ENCODE results near the gene SLC44A3.
A peak's percentile ranks its signal among the peaks of the same experiment; 100 is the strongest.

The SLC44A3 gene

GRCh38 chr1:94819945-94820746, at the start of gene SLC44A3:
SLC44A3 (plus strand) TSS chr1:94820357; CDS start chr1:94820452, 95 bp downstream.
- DNase-seq (ENCODE audit: low read depth in 3 of 3), result peak in 1 of 3 donors; percentile 19

- DNase-seq (ENCODE audit: low read depth in 3 of 3), result no peak
Observed at GRCh38 chr1:94772230-94772641, 47.9 kb upstream of the SLC44A3 start.

DNA sequence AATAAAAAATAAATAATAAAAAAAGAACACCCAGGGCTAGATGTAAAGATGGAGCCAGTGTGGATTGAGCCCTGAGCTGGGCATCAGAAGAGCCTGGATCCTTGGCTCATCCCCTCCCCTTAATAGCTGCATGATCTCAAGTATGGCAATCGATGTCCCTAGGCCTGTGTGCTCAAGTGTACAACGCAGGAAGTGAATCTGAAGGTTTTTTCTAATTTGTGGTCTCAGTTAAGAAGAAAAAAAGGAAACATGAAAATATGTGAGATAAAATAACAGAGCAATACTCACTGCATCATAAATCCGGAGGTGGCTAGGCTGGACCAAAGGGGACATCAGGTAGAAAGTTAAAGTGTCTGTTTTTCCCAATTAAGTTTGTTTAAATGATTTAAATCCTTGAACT, 47.3 kb upstream of the SLC44A3 start:
- DNase-seq (ENCODE audit: low read depth in 3 of 3), result no peak

DNA sequence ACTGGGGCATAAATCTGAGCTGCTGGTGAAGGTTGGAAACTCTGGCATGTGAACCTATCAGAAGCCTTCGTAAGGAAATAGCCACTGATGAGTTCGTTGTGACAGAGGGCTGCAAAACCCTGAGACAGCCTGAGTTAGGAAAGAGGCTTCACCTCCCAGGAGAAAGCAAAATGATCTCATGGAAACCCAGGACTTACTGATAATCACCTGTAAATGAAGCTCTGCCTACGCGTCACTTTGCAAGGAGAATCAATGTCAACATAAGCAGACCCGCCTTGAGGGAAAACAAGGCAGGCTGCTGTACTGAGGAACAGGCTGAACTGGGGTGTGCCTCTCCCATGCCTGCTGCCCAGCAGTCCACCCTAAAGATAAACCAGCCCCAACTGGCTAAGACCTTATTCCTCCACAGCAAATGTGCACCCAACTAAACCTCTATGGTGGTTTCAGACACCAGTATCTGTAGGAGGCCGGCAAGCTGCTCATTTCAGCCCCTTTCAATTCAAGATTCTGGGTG, 46.8 kb upstream of the SLC44A3 start:
- DNase-seq (ENCODE audit: low read depth in 3 of 3), result no peak

DNA sequence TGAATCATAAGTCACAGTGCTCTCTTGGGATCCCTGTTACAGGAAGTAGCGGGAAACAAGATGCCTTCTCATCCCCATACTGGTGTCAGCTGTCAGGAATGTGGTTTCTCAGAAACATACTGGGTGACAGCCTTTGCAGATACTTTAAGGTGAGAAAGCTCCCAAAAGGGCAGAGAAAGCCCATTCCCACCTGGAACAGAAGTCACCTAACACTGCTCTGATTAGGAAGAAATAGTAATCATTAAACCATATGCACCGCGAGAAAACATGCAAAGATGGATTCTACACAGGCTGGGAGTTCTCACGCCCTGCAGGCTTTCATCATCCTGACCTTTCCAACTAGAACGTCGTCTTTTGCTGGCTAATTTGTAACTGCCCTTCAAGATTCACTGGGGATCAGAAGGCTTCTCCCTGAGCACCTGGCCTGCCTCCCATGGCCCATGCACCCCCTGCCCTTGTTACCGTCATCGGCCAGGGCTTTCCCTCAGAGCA, 46.2 kb upstream of the SLC44A3 start:
- no peak for DNase-seq (ENCODE audit: low read depth in 3 of 3)

DNA sequence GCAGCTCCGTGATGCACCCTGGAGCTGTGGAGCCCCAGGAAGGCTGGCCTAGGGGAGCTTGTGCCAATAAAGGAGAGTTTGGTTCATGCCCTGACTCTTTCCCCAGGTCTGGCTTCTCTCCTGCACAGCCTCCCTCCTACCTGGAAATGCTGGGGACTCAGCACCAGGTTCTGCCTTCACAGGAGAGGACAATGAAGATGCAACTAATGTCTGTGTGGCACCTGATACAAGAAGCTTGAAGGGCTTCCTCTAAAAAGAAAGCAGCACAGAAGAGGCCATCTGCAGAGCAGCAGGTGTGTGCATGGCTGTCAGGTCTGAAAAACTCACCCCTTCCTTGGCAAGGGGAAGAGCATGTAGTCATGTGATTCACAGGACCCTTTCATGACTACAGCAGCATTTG, 43.7 kb upstream of the SLC44A3 start:
- no peak for DNase-seq (ENCODE audit: low read depth in 3 of 3)

GRCh38 chr1:94777281-94777680, 42.9 kb upstream of the SLC44A3 start:
- DNase-seq (ENCODE audit: low read depth in 3 of 3), result no peak

DNA sequence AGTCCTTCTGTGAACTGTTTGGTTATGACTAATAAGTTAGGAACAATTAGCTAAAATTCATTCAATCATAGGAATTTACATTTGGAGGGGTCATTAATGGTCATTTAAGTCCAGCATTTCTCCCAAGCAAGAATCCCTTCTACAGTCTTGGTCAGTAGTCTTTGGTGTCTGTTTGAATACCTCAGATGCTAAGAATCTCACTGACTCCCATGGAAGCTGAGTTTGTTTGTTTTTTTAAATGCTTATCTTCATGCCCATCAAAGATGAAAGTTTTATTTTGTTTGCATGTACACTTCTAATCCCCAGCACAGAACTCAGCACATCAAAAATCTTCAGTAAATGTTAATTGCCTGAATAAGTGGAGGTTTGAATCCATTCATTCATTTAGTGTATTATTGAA, 41.3 kb upstream of the SLC44A3 start:
- no peak for DNase-seq (ENCODE audit: low read depth in 3 of 3)

GRCh38 chr1:94783342-94784189, 36.6 kb upstream of the SLC44A3 start:
- no peak for DNase-seq (ENCODE audit: low read depth in 3 of 3)

GRCh38 chr1:94784190-94784515, 36.0 kb upstream of the SLC44A3 start:
- DNase-seq (ENCODE audit: low read depth in 3 of 3), result no peak

DNA sequence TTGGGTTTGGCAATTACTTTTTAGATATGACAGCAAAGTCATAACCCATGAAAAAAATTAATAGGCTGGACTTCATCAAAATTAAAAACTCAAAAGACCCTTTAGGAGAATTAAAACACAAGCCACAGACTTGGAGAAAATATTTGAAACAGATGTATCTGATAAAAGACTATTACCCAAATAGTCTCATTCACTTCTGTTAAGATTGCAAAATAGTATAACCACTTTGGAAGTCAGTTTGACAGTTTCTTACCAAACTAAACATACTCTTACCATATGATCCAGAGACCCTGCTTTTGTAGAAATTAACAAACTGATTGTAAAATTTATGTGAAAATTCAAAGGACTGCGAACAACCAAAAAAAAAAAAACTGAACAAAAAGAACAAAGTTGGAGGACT, 32.5 kb upstream of the SLC44A3 start:
- DNase-seq (ENCODE audit: low read depth in 3 of 3), result no peak

GRCh38 chr1:94790246-94790645, 29.9 kb upstream of the SLC44A3 start:
- DNase-seq (ENCODE audit: low read depth in 3 of 3), result no peak

- no peak for DNase-seq (ENCODE audit: low read depth in 3 of 3)
Observed at GRCh38 chr1:94790670-94791069, 29.5 kb upstream of the SLC44A3 start.

DNA sequence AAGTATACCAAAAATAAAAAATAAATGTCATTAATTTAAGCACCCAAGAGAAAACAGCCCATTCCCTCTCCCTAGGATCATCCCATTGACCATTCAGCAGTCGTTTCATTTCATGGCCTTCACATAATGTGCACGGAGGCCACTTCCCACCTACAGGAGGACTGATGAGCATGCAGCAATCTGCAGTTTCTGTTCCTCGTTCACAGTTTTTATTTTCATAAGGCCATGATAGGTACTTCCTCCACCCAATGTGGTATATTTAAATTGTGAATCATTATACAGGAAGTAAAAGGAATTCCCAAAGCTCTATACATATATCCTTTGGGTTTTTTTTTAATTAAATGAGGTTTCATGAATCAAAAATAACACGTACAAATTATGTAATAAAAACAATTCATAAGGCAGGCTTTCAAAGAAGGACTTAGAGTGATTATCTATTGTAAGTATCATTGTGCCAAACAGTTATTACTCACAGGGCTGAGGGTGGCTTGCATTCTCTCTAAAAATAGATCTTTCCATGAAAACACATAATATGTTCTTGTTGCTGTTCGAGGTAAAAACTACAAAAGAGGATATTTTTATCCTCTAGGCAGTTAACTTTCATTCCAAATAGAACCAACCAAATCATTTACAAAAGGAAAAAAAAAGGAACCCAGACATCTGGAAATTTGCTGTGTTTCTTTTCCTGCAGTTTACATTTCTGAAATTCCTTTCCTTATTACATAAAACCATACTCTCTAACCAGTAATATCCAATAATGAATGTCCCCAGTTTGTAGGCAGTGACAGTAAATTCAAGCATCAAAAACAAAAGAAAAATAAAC, 27.5 kb upstream of the SLC44A3 start:
- DNase-seq (ENCODE audit: low read depth in 3 of 3), result no peak

DNA sequence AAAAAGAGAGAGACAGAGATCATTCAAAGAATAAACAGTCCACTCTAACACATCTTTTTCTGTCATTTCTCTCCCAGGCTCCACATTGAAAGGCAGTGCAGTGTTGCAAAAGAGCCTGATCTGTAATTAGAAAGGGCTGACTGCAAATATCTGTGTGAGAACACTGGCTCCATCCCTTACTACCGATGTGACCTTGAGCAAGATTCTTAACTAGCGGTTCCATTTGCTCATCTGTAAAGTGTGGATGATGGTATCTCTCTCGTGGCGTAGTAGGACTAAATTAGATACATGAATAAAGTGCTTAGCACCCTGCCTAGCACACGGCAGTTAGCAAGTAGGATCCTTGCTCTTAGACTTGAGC, 26.9 kb upstream of the SLC44A3 start:
- DNase-seq (ENCODE audit: low read depth in 3 of 3), result no peak

DNA sequence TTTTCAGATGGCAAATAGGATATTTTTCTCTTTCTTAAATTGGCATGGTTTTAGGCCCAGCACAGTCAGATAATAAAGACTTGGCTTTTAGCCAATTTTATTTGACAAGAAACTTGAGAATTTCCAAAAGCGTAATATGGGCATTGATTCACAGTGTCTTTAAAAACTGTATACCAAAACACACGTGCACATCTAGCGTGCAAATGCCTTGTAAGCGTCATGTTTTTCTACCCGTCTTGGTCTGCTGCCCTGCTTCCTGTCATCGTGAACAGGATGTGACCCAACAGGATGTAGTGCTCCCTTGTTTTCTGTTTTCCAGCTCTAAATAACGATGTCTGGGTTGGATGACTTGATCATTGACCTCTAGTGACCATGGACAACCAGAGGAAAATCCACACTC, 24.7 kb upstream of the SLC44A3 start:
- no peak for DNase-seq (ENCODE audit: low read depth in 3 of 3)

GRCh38 chr1:94796266-94796665, 23.9 kb upstream of the SLC44A3 start:
- DNase-seq (ENCODE audit: low read depth in 3 of 3), result no peak

DNA sequence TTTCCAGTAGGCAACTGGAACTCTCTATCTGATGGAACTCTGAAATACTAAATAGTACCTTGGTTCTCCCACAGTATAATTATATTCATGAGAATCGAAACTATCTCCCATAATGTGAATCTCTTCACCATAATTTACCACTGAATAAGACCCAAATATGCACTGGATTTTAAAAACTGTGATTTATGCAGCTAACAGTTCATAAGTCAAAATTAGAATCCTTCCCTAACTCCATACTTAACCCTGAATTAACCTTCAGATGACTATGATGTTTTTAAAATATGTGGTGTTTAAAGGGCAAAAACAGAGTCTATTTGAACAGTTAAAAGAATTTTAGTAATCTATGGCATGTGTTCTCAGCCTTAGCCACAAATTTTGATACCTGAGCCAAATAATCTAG, 22.9 kb upstream of the SLC44A3 start:
- DNase-seq (ENCODE audit: low read depth in 3 of 3), result no peak

DNA sequence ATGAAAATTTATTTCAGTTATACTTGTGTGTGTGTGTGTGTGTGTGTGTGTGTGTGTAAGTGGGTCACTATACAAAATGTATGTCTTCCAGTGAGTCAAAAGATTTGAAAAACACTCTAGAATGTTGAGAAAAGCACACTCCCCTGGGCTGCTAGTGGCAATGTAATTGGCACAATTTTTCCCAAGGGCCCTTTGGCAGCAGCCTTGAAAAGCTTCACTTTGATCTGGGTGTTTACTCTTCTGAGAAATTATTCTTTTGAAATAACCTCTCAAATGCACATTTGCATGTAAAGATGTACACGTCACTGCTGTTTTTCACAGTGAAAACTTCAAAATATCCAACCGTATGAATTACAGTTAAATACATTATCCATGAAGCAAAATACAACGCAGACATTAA, 22.1 kb upstream of the SLC44A3 start:
- no peak for DNase-seq (ENCODE audit: low read depth in 3 of 3)

DNA sequence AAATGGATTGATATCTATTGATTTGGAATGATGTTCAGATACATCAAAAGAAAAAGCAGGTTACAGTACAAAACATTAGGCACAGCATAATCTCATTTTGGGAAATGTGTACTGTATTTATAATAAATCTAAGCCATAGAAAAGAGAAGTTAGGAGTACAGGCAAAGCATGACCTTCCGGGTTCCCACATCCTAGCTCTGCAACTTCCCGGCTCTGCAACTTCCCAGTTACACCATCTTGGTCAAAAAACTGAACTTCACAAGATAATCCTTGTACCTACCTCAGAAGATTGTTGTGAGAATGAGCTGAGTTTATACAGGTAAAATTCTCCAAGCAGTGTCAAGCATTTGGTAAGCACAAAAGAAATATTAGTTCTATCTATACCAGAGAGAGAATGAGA, 21.7 kb upstream of the SLC44A3 start:
- DNase-seq (ENCODE audit: low read depth in 3 of 3), result no peak

DNA sequence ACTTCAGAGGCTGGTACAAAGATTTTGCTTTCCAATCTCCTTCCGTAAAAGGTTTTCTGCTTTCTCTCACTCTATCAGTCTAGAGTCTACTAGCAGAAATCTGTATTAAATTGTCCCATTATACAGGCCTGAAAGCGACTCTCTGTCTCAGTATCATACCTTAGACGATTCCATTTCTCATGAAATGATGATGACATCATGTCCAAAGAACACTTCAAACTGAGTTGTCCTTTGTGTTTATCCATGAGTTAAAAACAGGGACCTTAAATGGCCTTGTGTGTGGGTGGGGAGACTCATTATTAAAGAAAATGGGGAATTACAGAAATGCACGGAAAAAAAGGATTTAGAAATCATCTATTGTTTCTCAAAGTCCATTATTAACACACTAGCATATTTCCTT, 21.0 kb upstream of the SLC44A3 start:
- DNase-seq (ENCODE audit: low read depth in 3 of 3), result no peak

GRCh38 chr1:94801919-94802546, 18.1 kb upstream of the SLC44A3 start:
- DNase-seq (ENCODE audit: low read depth in 3 of 3), result no peak
